ENCODE data around the gene BTD. TPM values are rescaled to one million over a fixed set of nuclear protein-coding genes. Genes with fewer than 3 reads are reported as not detected.

BTD gene
- total RNA-seq, 4 donors from 2014 or later = 7.7 to 16.6 (median 12.3) TPM

- TF ChIP-seq POLR2A (IDR thresholded peaks at IDR 0.05) (no peak), CTCF (IDR thresholded peaks at IDR 0.05) (no peak)
- Histone ChIP-seq H3K4me1 (no peaks in the 10 kb centered on the region), H3K9me3 (peaks cover 5 to 31% (median 22%) of the 10 kb centered on the region in 3 donors), H3K36me3 (no peaks in the 10 kb centered on the region), H3K27ac (no peak overlapping the region), H3K27me3 (no peaks in the 10 kb centered on the region), H3K4me3 (no peak overlapping the region)
- DNase-seq = no peak
- intact Hi-C loops (cut with DNase I) = no loop called here
- 50 to 55% methylated on average over 5 of the region's 5 CpGs for WGBS, 2 donors
These were observed 57.9 kb downstream of the BTD start for GRCh38 chr3:15659254-15659975.

GRCh38 chr3:15660055-15660935 lies 58.8 kb downstream of the BTD start:
- TF ChIP-seq CTCF (IDR thresholded peaks at IDR 0.05) (no peak), POLR2A (IDR thresholded peaks at IDR 0.05) (no peak)
- Histone ChIP-seq H3K36me3 (no peaks in the 10 kb centered on the region), H3K27ac (no peak overlapping the region), H3K4me3 (no peak overlapping the region), H3K4me1 (no peaks in the 10 kb centered on the region), H3K9me3 (peaks cover 5 to 26% (median 22%) of the 10 kb centered on the region in 3 donors), H3K27me3 (no peaks in the 10 kb centered on the region)
- WGBS, 2 donors = 61 to 69% methylated on average over 7 of the region's 7 CpGs
- intact Hi-C loops (cut with DNase I) = no loop called here
- no peak for DNase-seq

GRCh38 chr3:15664144-15664543 lies 62.6 kb downstream of the BTD start:
- no peak for TF ChIP-seq POLR2A (IDR thresholded peaks at IDR 0.05)
- TF ChIP-seq CTCF (IDR thresholded peaks at IDR 0.05) = no peak
- H3K4me1 ChIP-seq = no peaks in the 10 kb centered on the region
- H3K36me3 ChIP-seq = peaks cover 0 to 30% (median 0%) of the 10 kb centered on the region in 3 donors
- 50 to 55% methylated on average over 1 of the region's 1 CpG for WGBS, 2 donors
- DNase-seq = no peak
- H3K4me3 ChIP-seq = no peak overlapping the region
- H3K27me3 ChIP-seq = no peaks in the 10 kb centered on the region
- no peak overlapping the region for H3K27ac ChIP-seq
- H3K9me3 ChIP-seq = no peaks in the 10 kb centered on the region
- intact Hi-C loops (cut with DNase I) = no loop called here

- H3K9me3 ChIP-seq = no peaks in the 10 kb centered on the region
- H3K27me3 ChIP-seq = no peaks in the 10 kb centered on the region
- peaks cover 0 to 45% (median 0%) of the 10 kb centered on the region in 3 donors for H3K36me3 ChIP-seq
- DNase-seq = no peak
- H3K4me3 ChIP-seq = no peak overlapping the region
- H3K4me1 ChIP-seq = no peaks in the 10 kb centered on the region
- 92 to 99% methylated on average over 5 of the region's 5 CpGs for WGBS, 2 donors
- no peak for TF ChIP-seq POLR2A (IDR thresholded peaks at IDR 0.05)
- TF ChIP-seq CTCF (IDR thresholded peaks at IDR 0.05) = no peak
- intact Hi-C loops (cut with DNase I) = no loop called here
- H3K27ac ChIP-seq = no peak overlapping the region
These were observed 64.1 kb downstream of the BTD start for GRCh38 chr3:15665510-15666150.

Measured in esophagus squamous epithelium (tissue), 5 donors.